Smooth muscle cell (in vitro differentiated cells): Measurements from ENCODE around the gene ACTL7A. TPM values are rescaled to one million over a fixed set of nuclear protein-coding genes. Genes with fewer than 3 reads are reported as not detected.

ENCODE experiments used
- DNase-seq: peaks from one replicate; lab custom pipeline; 2025; ENCODE audit not compliant: unreplicated experiment; lab: John Stamatoyannopoulos, UW
- H2AFZ ChIP-seq: fragments of 200-600 bp; sonication (generic); 2 replicates; pipeline ENCODE4 v1.6.0; 2016; ENCODE audit warnings: antibody characterized with exemption, low read depth, mild to moderate bottlenecking
- H3F3A ChIP-seq: fragments of 200-600 bp; sonication (generic); 2 replicates; pipeline ENCODE4 v1.6.0; 2017; ENCODE audit warnings: antibody characterized with exemption, low read depth
- H3K27ac ChIP-seq: fragments of 200-600 bp; sonication (generic); 2 replicates; pipeline ENCODE4 v1.5.1; 2016; ENCODE audit warnings: low read depth, mild to moderate bottlenecking
- H3K27me3 ChIP-seq: fragments of 200-600 bp; sonication (generic); 2 replicates; pipeline ENCODE4 v1.6.1; 2016; ENCODE audit warnings: low read depth, mild to moderate bottlenecking
- H3K36me3 ChIP-seq: fragments of 200-600 bp; sonication (generic); 2 replicates; pipeline ENCODE4 v1.5.1; 2016; ENCODE audit warnings: low read depth
- H3K4me1 ChIP-seq: fragments of 200-600 bp; sonication (generic); 2 replicates; pipeline ENCODE4 v1.5.1; 2016; ENCODE audit warnings: low read depth
- H3K4me2 ChIP-seq: fragments of 200-600 bp; sonication (generic); 2 replicates; pipeline ENCODE4 v1.6.0; 2016; ENCODE audit warnings: mild to moderate bottlenecking
- H3K4me3 ChIP-seq: fragments of 200-600 bp; sonication (generic); 2 replicates; pipeline ENCODE4 v1.5.1; 2016; ENCODE audit warnings: mild to moderate bottlenecking
- H3K79me2 ChIP-seq: fragments of 200-600 bp; sonication (generic); 2 replicates; pipeline ENCODE4 v1.6.0; 2016; ENCODE audit warnings: low read depth, mild to moderate bottlenecking
- H3K9ac ChIP-seq: fragments of 200-600 bp; sonication (generic); 2 replicates; pipeline ENCODE4 v1.6.0; 2016; ENCODE audit warnings: low read depth
- H3K9me3 ChIP-seq: fragments of 200-600 bp; sonication (generic); replicated peaks from 2 replicates; pipeline ENCODE4 v1.5.1; 2016; ENCODE audit warnings: low read depth
- H4K20me1 ChIP-seq: fragments of 200-600 bp; sonication (generic); 2 replicates; pipeline ENCODE4 v1.6.0; 2016; ENCODE audit warnings: low read depth
- CTCF ChIP-seq: fragments of 200-600 bp; sonication (generic); IDR thresholded peaks from 2 replicates; pipeline ENCODE4 v1.5.1; 2017; ENCODE audit warnings: borderline replicate concordance, mild to moderate bottlenecking, antibody characterized with exemption; ENCODE audit not compliant: insufficient read depth, poor library complexity, severe bottlenecking
- WGBS: methylation state at CpG from one replicate; pipeline ENCODE4 v1.1.7; 2016; ENCODE audit warnings: low lambda C conversion rate; 5-methylcytosine and 5-hydroxymethylcytosine counted together
- polyA plus RNA-seq: library from polyadenylated mRNA; unstranded; fragments of >200 nt; fragmentation: Nextera tagmentation; extraction: Ambion mirVana; gene quantifications from 2 replicates; pipeline ENCODE4 v1.2.1, GENCODE V29; 2016
- total RNA-seq: library from RNA; depleted of rRNA; stranded (reverse); fragments of >200 nt; gene quantifications from 2 replicates; pipeline ENCODE4 v1.2.3, GENCODE V29; 2014

The ACTL7A gene
- total and polyA plus RNA-seq, 2 experiments from 2014 or later = not detected

GRCh38 chr9:108874058-108874788 is 12.2 kb downstream of the ACTL7A start:
- Histone ChIP-seq H3K36me3 (peaks cover 40% of the 10 kb centered on the region), H3K27ac (no peak overlapping the region), H3K4me3 (no peak overlapping the region), H3K4me2 (no peak overlapping the region), H2AFZ (no peak overlapping the region), H3K79me2 (no peaks in the 10 kb centered on the region), H3K9ac (no peak overlapping the region), H4K20me1 (no peaks in the 10 kb centered on the region), H3K27me3 (no peaks in the 10 kb centered on the region), H3F3A (no peaks in the 10 kb centered on the region), H3K9me3 (no peaks in the 10 kb centered on the region), H3K4me1 (no peaks in the 10 kb centered on the region)
- WGBS = 99% methylated on average over 4 of the region's 4 CpGs
- no peak for TF ChIP-seq CTCF
- DNase-seq = no peak

GRCh38 chr9:108876425-108876824 is 14.4 kb downstream of the ACTL7A start:
- no peaks in the 10 kb centered on the region for H4K20me1 ChIP-seq
- H3K4me2 ChIP-seq = no peak overlapping the region
- DNase-seq = no peak
- H3K79me2 ChIP-seq = no peaks in the 10 kb centered on the region
- H3K9ac ChIP-seq = no peak overlapping the region
- TF ChIP-seq CTCF = no peak
- WGBS = 96% methylated on average over 5 of the region's 5 CpGs
- H3K27ac ChIP-seq = no peak overlapping the region
- no peak overlapping the region for H2AFZ ChIP-seq
- H3K4me3 ChIP-seq = no peak overlapping the region
- H3F3A ChIP-seq = no peaks in the 10 kb centered on the region
- no peaks in the 10 kb centered on the region for H3K9me3 ChIP-seq
- H3K4me1 ChIP-seq = no peaks in the 10 kb centered on the region
- H3K27me3 ChIP-seq = no peaks in the 10 kb centered on the region
- peaks cover 39% of the 10 kb centered on the region for H3K36me3 ChIP-seq

GRCh38 chr9:108877524-108877923 is 15.5 kb downstream of the ACTL7A start:
- no peak for DNase-seq
- H3K27ac ChIP-seq = no peak overlapping the region
- peaks cover 30% of the 10 kb centered on the region for H3K36me3 ChIP-seq
- H3K4me2 ChIP-seq = no peak overlapping the region
- H3K79me2 ChIP-seq = no peaks in the 10 kb centered on the region
- H3K4me1 ChIP-seq = no peaks in the 10 kb centered on the region
- 98% methylated on average over 2 of the region's 2 CpGs for WGBS
- no peaks in the 10 kb centered on the region for H3K9me3 ChIP-seq
- H3F3A ChIP-seq = no peaks in the 10 kb centered on the region
- TF ChIP-seq CTCF = no peak
- no peaks in the 10 kb centered on the region for H3K27me3 ChIP-seq
- H2AFZ ChIP-seq = no peak overlapping the region
- H3K9ac ChIP-seq = no peak overlapping the region
- no peaks in the 10 kb centered on the region for H4K20me1 ChIP-seq
- no peak overlapping the region for H3K4me3 ChIP-seq
